SU-DHL-6 (cell line): ENCODE measurements around the gene SH3GL1.

ENCODE experiments used
- H2AFZ ChIP-seq: fragments of 200-600 bp; sonication (generic); 2 replicates; pipeline ENCODE4 v1.6.1; 2014; ENCODE audit warnings: low read depth, mild to moderate bottlenecking, moderate library complexity, mixed read lengths, antibody characterized with exemption, low read length; ENCODE audit not compliant: severe bottlenecking
- H3F3A ChIP-seq: fragments of 200-600 bp; shearing (Covaris generic); 2 replicates; pipeline ENCODE4 v1.6.0; 2016; ENCODE audit warnings: antibody characterized with exemption, mild to moderate bottlenecking; ENCODE audit not compliant: insufficient read depth
- H3K27ac ChIP-seq: fragments of 200-600 bp; sonication (generic); 2 replicates; pipeline ENCODE4 v1.5.1; 2016; ENCODE audit warnings: low read depth, mild to moderate bottlenecking, low read length, moderate library complexity, mixed read lengths
- H3K27me3 ChIP-seq: fragments of 200-600 bp; sonication (generic), shearing (Covaris generic); 2 replicates; pipeline ENCODE4 v1.6.0; 2014; ENCODE audit warnings: mild to moderate bottlenecking, low read length
- H3K36me3 ChIP-seq: fragments of 200-600 bp; sonication (generic); 2 replicates; pipeline ENCODE4 v1.6.1; 2014; ENCODE audit warnings: mild to moderate bottlenecking, low read length, mixed read lengths
- H3K4me2 ChIP-seq: fragments of 300-600, 200-600 bp; shearing (Covaris generic), sonication (generic); 2 replicates; pipeline ENCODE4 v1.6.0; 2014; ENCODE audit warnings: low read length, low read depth, mild to moderate bottlenecking; ENCODE audit not compliant: poor library complexity, severe bottlenecking
- H3K4me3 ChIP-seq: fragments of 200-600 bp; sonication (generic); 2 replicates; pipeline ENCODE4 v1.5.1; 2014; ENCODE audit warnings: antibody characterized with exemption, low read length, mild to moderate bottlenecking, mixed read lengths; ENCODE audit not compliant: insufficient read depth, poor library complexity, severe bottlenecking
- H3K79me2 ChIP-seq: fragments of 200-600 bp; sonication (generic); 2 replicates; pipeline ENCODE4 v1.6.1; 2014; ENCODE audit warnings: mild to moderate bottlenecking, low read length, moderate library complexity; ENCODE audit not compliant: insufficient read depth
- H3K9ac ChIP-seq: fragments of 200-600 bp; sonication (generic); 2 replicates; pipeline ENCODE4 v1.7.0; 2014; ENCODE audit warnings: mild to moderate bottlenecking, low read length
- H3K9me2 ChIP-seq: fragments of 200-600 bp; sonication (generic); replicated peaks from 2 replicates; pipeline ENCODE4 v1.6.1; 2014; ENCODE audit warnings: low read length; ENCODE audit not compliant: insufficient read depth
- H3K9me3 ChIP-seq: fragments of 200-600 bp; sonication (generic); 2 replicates; pipeline ENCODE4 v1.6.1; 2014; ENCODE audit warnings: low read length, mixed read lengths; ENCODE audit not compliant: insufficient read depth
- H4K20me1 ChIP-seq: fragments of 200-600 bp; sonication (generic); 2 replicates; pipeline ENCODE4 v1.6.1; 2014; ENCODE audit warnings: low read depth, mild to moderate bottlenecking, antibody characterized with exemption, low read length, moderate library complexity, mixed read lengths
- CTCF ChIP-seq: fragments of 200-600 bp; sonication (generic); IDR thresholded peaks from one replicate; pipeline ENCODE4 v1.5.1; 2017; ENCODE audit warnings: antibody characterized with exemption, mild to moderate bottlenecking, low read length, moderate library complexity; ENCODE audit not compliant: insufficient read depth, poor library complexity, severe bottlenecking
- EZH2phosphoT487 ChIP-seq: fragments of 200-600 bp; sonication (generic), shearing (Covaris generic); conservative IDR thresholded peaks from 2 replicates; pipeline ENCODE4 v1.6.1; 2018; ENCODE audit warnings: mild to moderate bottlenecking, antibody characterized with exemption, low read length, moderate library complexity, mixed read lengths

The SH3GL1 gene

GRCh38 chr19:4359627-4360000 lies 40.7 kb downstream of the SH3GL1 start:
- Histone ChIP-seq H3K4me2 (no peak overlapping the region), H2AFZ (no peak overlapping the region), H3F3A (no peaks in the 10 kb centered on the region), H3K36me3 (no peaks in the 10 kb centered on the region), H3K9ac (no peak overlapping the region), H3K27ac (no peak overlapping the region), H3K9me3 (no peaks in the 10 kb centered on the region), H3K9me2 (no peaks in the 10 kb centered on the region), H3K27me3 (no peaks in the 10 kb centered on the region), H3K79me2 (no peaks in the 10 kb centered on the region), H3K4me3 (no peak overlapping the region), H4K20me1 (no peaks in the 10 kb centered on the region)
- TF ChIP-seq EZH2phosphoT487 (no peak), CTCF (no peak)

- Histone ChIP-seq H3F3A (no peaks in the 10 kb centered on the region), H3K79me2 (no peaks in the 10 kb centered on the region), H4K20me1 (no peaks in the 10 kb centered on the region), H3K9ac (no peak overlapping the region), H2AFZ (no peak overlapping the region), H3K36me3 (no peaks in the 10 kb centered on the region), H3K4me2 (no peak overlapping the region), H3K4me3 (no peak overlapping the region), H3K9me2 (no peaks in the 10 kb centered on the region), H3K27me3 (no peaks in the 10 kb centered on the region), H3K27ac (no peak overlapping the region), H3K9me3 (no peaks in the 10 kb centered on the region)
- no peak for TF ChIP-seq EZH2phosphoT487
- TF ChIP-seq CTCF: no peak
Observed at GRCh38 chr19:4358709-4359626, 41.4 kb downstream of the SH3GL1 start.

GRCh38 chr19:4357921-4358326 lies 42.4 kb downstream of the SH3GL1 start:
- Histone ChIP-seq H3K9me2 (no peaks in the 10 kb centered on the region), H2AFZ (no peak overlapping the region), H3K9ac (no peak overlapping the region), H3F3A (no peaks in the 10 kb centered on the region), H3K4me2 (no peak overlapping the region), H4K20me1 (no peaks in the 10 kb centered on the region), H3K79me2 (no peaks in the 10 kb centered on the region), H3K27ac (no peak overlapping the region), H3K4me3 (no peak overlapping the region), H3K36me3 (no peaks in the 10 kb centered on the region), H3K9me3 (no peaks in the 10 kb centered on the region), H3K27me3 (no peaks in the 10 kb centered on the region)
- TF ChIP-seq CTCF (no peak), EZH2phosphoT487 (no peak)
